Neural cell (in vitro differentiated cells): ENCODE measurements around the gene KDM2A.

Source experiments
- CTCF ChIP-seq: fragments of 450-650 bp; IDR thresholded peaks from 2 replicates; pipeline ENCODE4 v1.5.1; 2014; ENCODE audit warnings: antibody characterized with exemption, mild to moderate bottlenecking, moderate library complexity; ENCODE audit not compliant: poor library complexity, severe bottlenecking
- EP300 ChIP-seq: fragments of 450-650 bp; conservative IDR thresholded peaks from 2 replicates; pipeline ENCODE4 v1.6.1; 2014; ENCODE audit warnings: antibody characterized with exemption, mild to moderate bottlenecking, moderate library complexity; ENCODE audit not compliant: poor library complexity, severe bottlenecking
- EZH2 ChIP-seq: fragments of 200-600, 300-800 bp; shearing (Covaris generic), sonication (generic); IDR thresholded peaks from 2 replicates; pipeline ENCODE4 v1.6.1; 2014; ENCODE audit warnings: antibody characterized with exemption, low read length, borderline replicate concordance, mild to moderate bottlenecking; ENCODE audit not compliant: insufficient read depth, poor library complexity, severe bottlenecking
- POLR2AphosphoS5 ChIP-seq: IDR thresholded peaks from 2 replicates; pipeline ENCODE4 v1.6.1; 2012
- RAD21 ChIP-seq: fragments of 450-650 bp; conservative IDR thresholded peaks from 2 replicates; pipeline ENCODE4 v1.6.1; 2014; ENCODE audit warnings: antibody characterized with exemption, mild to moderate bottlenecking, moderate library complexity
- REST ChIP-seq: IDR thresholded peaks from 2 replicates; pipeline ENCODE4 v1.6.1; 2012; ENCODE audit warnings: borderline replicate concordance
- SMC3 ChIP-seq: fragments of 450-650 bp; conservative IDR thresholded peaks from 2 replicates; pipeline ENCODE4 v1.6.1; 2014; ENCODE audit warnings: antibody characterized with exemption, mild to moderate bottlenecking, moderate library complexity; ENCODE audit not compliant: poor library complexity
- TAF1 ChIP-seq: IDR thresholded peaks from 2 replicates; pipeline ENCODE4 v1.6.1; 2012; ENCODE audit warnings: low read depth

- TF ChIP-seq CTCF = no peak
- no peak for TF ChIP-seq POLR2AphosphoS5
- TF ChIP-seq TAF1 = no peak
- TF ChIP-seq EZH2 = no peak
- TF ChIP-seq EP300 = no peak
- no peak for TF ChIP-seq SMC3
- TF ChIP-seq REST = no peak
- TF ChIP-seq RAD21 = no peak
Observed at GRCh38 chr11:67250059-67251043, 131.3 kb downstream of the KDM2A start.
